Superior temporal gyrus (tissue), 1 donor: ENCODE results near the gene DEPP1.

ENCODE experiments used
- DNase-seq: peaks from one replicate; pipeline ENCODE4 v3.0.0-alpha.2; 2016; ENCODE audit errors: extremely low spot score

DEPP1 gene

DNA sequence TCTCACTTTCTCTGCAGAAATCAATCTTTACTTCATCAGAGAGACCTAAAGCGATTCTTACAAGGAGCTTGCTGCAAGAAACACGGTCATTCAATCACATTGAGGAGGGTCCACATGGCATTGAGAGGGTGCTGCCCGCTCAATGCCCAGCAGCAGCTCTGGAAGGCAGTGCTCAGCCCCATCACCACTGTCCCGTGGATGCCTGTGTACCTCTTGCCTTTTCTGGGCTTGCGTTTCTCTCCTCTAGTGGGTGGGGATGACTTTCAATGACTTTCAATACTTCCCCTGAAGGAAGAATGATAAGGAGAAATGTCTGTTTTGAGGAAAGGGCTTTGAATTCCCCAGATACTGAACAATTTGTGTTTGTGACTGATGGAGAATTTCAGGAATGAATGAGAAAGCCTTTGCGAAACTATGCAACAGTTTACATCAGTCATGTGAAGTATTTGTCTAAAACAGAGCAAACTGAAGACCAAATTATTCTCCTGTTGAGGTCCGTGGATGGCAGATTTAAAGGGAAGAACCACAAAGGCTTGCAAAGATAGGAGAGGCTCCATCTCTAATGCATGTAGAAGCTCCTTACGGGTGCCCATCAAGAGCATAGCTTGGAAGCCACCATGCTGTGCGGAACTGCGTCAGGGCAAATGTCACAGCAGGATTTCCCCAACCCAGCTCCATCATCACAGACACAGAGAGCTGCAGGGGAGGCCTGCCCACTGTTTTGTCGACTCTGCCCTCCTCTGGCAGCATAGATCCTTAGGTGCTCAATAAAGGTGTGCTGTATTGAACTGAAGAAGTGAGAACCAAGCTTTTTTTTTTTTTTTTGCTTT, 15.5 kb upstream of the DEPP1 start:
- DNase-seq = no peak

DNA sequence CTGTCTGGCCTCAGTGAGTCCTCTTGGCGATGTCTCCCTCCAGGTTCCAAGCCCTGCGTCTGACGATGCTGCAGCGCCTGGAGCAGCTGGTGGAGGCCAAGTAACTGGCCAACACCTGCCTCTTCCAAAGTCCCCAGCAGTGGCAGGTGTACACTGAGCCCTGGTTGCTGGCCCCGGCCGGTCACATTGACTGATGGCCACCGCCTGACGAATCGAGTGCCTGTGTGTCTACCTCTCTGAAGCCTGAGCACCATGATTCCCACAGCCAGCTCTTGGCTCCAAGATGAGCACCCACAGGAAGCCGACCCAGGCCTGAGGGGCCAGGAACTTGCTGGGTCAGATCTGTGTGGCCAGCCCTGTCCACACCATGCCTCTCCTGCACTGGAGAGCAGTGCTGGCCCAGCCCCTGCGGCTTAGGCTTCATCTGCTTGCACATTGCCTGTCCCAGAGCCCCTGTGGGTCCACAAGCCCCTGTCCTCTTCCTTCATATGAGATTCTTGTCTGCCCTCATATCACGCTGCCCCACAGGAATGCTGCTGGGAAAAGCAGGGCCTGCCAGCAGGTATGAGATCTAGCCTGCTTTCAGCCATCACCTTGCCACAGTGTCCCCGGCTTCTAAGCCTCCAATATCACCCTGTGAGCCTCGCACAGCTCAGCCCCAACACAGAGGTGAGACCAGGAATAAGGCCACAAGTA, 14.8 kb upstream of the DEPP1 start:
- DNase-seq = no peak

DNA sequence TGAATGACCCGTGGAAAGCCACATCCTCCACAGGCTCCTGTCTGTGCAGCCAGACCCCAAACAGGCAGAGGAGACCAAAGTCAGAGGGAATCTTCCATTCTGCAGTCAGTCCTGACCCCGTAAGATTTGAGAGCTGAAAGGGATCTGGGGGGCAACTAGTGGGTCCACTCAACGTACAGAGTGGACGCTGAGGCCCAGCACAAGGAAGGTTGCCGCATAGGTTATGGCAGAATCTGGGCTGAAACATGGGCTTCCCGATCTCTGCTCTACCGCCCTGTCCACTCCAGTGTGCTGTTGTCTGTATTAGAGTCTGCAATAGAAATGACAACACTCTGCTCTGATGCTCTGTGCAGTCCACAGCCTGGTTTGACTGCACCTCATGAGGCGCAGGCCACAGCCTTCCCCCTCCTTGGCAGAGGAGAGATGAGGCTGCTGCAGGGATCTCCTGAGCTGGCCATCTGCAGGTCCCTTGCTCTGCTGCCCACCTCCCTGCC, 14.2 kb upstream of the DEPP1 start:
- DNase-seq = no peak

DNA sequence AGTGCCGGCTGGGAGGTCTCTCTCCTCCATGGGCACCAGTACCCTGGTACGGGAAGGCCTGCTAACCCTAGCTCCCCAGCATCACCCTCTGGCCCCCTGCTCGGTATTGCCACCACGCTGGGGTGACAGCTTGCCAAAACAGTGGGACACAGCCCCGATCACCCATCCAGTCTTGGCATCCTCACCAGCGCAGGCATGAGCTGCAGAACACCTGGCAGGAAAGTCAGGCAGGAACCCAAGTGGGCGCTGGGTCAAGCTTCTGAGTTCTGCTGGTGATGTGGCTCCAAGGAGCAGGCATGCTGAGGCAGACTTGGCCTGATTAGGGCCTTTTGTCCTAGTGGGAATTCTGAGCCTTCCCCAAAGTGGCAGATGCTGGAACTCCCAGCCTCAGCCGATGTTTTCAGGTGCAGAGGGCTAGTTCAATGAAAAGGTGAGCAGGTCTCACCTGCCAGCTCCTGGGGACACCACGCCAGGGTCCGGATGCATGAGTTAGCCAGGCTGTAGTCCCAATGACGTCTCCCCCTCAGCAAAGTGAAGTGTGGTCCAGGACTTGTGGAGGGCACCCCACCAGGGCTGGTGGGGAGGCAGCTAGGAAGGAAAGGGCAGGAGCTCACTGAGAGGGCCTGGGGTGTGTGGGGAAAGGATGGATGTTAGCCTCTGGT, 13.6 kb upstream of the DEPP1 start:
- DNase-seq = no peak

DNA sequence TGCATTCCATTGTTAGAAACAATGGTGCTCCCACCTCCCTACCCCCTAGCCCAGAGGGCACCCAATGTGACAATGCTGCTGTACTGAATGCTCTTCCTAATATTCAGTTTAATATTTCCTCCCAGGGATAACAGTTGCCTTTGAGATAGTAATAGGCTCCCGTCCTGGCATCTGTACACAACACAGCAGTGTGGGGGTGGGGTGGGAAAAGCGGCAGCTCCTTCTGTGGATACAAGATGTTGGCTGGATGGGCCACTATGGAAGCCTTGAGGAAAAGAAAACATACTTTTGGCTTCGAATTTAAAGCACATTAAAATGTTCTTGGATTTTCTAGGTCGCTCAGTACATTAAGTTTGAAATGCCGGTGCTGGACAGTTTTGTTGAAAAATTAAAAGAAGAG, 13.0 kb upstream of the DEPP1 start:
- no peak for DNase-seq

DNA sequence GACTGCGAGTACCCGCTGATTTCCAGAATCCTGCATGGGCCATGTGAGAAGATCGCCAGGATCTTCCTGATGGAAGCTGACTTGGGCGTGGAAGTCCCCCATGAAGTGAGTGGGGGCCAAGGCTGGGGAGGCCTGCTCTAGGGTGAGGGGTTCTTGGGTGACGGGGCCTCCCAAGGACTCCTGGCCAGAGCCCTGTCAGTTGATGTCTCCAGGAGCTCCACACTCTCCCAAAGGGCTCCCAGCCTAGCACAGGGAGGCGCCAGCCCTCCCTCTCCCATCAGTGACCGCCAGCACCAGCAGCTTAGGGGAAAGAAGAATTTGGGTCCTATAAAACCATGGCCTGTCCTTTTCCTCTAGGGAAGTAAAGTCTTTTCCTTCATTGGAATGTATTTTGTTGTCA, 12.4 kb upstream of the DEPP1 start:
- DNase-seq = no peak

DNA sequence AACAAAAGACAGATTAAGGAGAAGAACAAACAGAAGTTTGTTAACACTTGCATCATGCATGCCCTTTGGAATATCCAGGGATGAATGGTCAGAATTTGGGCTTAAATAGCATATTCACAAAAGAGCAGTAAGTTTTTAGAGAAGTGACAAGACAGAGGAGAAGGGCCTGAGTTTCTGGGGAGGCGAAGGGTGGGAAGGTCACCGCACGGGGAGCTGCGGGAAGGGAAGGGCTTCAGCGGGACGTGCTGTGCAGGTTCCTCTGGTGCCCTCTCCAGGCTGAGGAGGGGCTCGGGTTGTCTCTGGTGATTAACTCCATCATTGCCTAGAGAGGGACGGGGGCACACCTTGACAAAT, 11.7 kb upstream of the DEPP1 start:
- DNase-seq = no peak

DNA sequence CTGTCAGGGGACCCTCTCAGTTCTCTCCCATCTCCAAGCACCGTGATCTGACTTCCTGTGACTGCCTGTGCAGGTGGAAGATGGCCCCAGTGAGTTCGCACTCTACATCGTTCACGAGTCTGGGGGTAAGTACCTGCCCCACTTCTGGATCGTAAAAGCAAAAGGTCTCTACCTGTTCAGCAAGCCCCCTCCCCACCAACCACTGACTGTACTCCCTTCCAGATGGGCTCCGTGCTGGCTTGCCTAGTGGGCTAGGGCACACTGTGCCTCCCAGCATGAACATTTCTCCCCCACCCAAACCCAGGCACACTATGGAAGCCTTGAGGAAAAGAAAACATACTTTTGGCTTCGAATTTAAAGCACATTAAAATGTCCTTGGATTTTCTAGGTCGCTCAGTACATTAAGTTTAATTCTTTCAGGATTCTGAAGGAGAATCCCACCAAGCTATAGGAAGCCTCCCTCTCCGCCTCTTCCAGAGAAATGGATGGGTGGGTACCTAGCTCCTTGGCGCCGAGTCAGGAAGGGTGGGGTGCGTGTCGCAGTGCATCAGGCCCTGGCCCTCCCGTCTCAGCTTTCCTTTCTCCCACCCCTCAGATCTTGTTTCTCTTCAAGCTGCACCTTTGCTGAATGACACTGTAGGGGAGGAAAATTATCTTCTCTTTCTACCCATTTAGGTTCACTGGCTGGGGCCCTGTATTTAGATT, 11.1 kb upstream of the DEPP1 start:
- no peak for DNase-seq

DNA sequence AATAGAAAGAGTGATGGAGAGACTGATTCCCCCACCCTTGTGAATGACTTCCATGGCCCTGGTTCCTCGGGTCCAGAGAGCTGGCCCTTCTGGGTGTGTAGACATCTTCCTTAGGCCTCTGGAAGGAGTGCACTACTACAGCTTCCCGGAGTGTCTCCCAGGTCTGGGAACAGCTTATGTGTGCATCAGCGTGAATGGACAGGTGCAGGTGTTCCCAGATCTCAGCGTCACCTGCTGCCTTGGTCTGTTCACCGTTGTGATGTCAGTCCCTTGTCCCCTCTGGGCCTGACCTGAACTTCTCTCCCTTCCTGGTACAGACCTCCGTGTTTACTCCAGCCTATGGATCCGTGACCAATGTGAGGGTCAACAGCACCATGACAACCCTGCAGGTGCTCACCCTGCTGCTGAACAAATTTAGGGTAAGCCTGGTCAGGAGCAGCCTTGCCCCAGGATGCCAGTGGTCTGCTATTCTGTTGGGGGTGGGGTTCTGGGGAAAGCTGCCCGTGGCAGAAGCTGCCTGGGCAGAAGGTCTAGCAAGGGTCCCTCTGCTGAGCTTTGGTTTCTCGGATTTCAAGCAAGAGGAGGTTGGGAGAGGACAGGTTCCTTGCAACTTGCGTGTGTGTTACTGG, 10.5 kb upstream of the DEPP1 start:
- no peak for DNase-seq

DNA sequence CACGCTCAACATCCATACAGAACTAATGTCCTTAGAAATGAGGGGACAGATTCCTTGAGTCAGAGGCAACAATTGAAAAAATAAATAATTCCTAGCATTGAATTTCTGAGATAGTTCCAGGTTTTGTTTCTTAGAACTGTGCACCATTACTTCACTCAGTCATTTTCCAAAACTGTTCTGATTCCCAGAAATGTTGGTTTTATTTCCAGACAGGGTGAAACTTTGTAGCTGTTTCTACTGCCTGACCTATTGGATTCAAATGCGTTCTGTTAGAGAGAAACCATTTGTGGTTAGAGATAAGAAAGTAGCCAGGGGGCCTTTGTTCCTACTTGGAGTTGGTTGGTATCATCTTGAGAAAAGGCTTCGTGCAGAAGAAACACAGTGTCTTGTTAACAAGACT, 8.1 kb upstream of the DEPP1 start:
- no peak for DNase-seq

DNA sequence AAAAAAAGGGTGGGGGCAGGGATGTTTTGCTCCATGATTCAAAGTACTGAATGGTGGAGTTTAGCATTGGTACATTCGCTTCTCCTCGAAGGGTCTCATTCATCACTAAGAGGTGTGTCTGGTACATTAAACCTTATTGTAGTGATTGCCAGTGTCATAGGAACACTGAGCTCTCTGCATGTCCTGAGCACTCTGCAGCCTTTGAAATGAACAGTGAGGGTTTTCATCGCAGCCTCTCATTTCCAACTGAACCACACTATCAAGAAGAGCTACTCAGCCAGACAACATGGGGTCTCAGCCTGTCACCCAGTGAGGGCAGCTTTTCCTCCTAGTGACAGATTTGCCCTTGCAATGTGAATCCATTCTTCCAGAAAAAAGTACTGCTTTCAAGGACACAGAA, 7.6 kb upstream of the DEPP1 start:
- DNase-seq = no peak

DNA sequence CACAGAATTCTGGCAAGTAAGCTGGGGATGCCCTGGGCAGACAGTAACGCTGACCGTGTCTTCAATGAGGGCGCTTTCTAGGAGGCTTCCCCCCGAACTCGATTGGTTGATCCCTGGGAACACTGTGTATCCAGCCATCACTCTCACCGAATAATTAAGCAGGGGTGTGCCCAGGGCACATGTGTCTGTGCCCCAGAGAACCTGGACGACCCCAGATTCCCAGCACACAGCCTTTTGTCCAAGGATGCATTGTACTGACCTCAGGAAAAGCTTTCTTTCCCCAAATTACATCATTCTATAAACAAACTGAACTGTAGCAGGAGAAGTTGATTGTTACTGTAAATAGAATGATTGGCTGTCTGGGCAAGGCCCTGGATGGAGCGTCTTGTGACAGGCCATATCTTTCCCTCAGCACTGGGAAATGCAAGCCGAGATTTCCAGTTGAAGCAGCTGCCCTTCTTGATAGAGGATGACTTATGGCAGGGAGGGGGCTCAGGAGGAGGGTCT, 6.6 kb upstream of the DEPP1 start:
- DNase-seq = no peak

DNA sequence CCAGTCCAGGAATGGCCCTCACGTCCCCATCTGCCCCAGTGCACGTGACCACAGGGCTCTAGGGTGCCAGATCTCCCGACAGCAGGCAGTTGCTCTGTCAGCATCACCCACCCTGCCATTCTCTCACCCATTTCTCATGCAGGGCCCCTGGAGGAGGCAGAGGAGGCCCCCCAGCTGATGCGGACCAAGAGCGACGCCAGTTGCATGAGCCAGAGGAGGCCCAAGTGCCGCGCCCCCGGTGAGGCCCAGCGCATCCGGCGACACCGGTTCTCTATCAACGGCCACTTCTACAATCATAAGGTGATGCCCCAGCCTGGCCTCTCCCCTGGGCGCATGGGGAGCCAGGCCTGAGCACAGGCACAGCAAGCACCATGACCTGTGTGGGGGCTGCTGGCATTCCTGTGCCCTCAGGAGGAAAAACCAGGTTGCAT, 6.1 kb upstream of the DEPP1 start:
- DNase-seq = no peak

DNA sequence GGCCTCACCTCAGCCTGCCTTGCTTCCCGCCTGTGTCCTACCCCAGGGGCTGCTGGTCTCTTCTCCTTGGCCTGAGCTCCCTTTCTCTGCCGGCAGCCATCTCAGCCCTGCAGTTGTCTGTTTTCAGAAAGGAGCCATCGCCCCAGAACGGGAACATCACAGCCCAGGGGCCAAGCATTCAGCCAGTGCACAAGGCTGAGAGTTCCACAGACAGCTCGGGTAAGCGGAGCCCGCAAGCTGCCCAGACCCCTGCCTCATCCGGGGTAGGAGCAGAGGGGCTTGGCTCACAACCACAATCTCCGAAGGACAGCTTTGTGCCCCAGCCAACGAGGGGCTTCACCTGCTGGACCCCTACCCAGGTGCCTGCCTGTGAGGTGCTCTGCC, 5.3 kb upstream of the DEPP1 start:
- no peak for DNase-seq

DNA sequence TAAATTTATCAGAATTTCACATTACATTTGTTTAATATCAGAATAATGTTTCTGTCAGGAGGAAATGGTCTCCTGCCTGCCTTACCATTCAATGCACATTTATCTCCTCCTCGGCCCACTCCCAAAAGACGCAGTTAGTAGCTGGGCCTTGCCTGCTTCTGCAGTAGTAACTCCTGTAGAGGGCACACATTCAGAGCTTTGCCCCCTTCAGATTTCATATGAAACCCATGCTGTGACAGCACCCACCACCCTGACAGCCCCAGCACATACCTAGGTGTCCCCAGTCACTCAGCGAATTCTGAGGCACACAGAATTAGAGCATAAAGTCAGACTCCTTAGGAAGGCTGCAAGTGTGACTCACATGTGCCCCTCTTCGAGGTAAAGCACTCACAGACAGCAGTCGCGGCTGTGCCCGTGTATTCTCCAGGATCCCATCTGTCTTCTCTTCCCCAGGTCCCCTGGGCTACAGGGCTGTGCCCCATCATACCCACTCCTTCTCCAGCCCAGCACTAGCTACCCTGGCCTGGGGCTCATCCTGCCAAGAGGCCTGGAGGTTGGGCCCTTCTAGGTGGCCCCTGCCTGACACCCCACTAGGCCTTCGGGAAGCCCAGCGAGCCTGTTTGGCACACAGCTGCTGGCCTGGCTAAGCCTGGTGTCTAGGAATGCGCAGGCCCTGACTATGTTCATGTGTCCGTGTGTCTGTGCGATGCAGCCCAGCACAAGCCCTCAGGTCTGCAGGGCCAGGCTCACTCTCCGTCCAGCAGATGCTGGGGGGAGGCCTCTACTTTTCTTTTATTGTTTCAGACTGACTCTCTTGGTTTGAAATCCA, 4.7 kb upstream of the DEPP1 start:
- DNase-seq = no peak

DNA sequence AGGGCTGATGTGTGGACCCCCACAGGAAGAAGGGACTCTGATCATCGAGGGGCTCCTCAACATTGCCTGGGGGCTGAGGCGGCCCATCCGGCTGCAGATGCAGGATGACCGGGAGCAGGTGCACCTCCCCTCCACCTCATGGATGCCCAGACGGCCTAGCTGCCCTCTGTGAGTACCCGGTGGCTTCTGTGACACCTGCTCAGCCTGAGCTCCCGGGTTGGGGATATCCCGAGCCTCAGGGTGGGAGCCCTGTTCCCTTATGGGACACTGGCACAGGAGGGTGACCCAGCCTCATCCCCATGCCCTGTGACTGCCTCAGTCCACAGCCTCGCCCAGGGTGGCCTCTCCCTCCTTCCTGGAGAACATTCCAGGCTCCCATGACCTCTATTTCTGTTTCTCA, 3.9 kb upstream of the DEPP1 start:
- no peak for DNase-seq

DNA sequence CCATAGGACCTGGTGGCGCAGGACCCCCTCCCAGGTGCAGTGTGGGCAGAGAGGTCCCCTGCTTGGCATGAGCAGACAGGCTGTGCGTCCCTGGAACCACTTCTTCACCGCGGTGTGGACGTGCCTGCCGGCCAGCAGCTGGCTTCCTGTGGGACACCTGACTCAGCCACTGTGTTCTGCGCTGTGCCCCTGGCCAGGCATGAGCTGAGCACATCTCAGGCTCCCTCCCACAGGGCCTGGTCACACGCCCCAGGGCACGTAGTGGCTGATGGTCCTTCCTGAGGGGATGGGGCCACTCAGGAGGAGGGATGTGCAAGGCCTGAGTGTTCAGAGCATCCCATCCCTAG, 3.5 kb upstream of the DEPP1 start:
- no peak for DNase-seq

DNA sequence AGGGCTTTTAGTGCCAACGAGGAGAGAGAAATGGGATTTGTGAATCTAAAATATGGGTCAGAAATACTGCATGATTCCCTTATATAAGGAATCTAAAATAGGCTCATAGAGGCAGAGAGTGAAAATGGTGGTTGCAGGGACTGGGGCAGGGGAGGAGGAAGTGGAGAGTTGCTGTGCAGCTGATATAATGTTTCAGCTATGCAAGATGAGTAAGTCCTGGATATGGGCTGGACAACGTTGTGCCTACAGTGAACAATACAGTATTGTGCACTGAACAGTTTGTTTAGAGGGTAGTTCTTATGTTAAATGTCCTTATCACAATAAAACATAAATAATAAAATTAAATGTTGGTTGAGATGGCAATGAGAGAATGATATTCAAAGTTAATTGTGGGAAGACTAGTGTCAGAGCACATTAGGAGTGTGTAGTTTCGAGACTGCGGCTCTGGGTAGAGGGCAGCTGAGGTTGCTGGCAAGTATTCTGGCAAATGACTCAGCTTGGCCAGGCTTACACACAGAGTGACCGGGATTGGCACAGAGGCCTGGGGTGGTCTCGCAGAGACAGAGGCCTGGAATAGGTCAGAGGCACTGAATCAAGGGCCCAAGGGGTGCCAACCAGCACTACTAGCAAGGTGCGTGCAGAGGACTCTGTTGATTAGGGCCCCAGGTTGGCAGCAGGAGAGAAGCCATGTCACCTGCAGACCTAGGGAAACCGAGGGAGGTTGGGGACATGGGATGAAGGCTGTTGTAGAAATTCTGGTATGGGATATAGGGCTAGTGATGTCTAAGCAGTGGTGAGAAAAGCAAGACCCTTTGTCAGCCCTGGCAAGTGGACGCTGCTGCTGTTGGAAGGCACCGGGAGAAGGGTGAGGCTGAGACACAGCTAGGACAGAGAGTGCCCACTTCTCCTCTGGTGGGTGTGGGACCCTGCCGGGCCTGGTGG, 2.8 kb upstream of the DEPP1 start:
- DNase-seq = peak; percentile 71

DNA sequence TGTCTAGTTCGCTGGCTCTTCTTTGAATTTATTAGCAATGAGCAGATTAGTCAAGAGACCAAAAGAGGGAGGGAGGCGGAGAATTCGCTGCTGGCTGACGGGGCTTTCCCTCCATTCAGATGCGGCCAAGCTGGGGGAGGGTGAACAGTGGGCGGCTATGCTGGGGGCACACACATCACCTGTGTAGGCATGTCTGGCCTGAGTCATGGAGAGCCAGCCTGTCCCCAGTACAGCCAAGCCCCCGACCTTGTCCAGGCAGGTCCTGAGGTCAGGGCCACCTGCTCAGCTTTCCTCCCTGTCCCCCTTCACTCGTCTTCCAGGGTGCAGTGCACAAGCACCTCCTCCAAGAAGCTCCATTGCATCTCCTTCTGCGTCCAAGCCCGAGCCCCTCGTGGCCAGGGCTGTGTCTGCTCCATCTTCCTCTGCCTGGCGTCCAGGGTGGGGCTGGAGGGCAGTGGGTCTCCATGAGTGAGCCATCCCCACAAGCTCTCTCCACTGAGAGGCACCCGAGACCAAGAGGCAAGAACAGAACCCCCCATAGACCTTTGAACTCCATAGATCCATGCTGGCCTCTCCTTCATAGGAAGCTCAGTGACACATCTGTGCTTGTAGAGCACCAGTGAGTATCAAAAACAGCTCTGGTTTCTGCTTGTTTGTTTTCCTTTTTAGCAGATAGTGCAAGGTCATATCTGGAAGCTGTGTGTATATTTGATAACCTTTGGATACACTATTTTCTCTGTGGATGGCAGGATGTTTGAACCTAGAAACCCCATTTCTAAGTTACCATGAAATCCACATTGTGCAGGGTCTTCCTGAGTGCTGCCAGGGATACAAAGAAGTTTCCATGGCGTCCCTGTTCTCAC, 1.9 kb upstream of the DEPP1 start:
- no peak for DNase-seq
